ENCODE results near the gene ING4. TPM values are rescaled to one million over a fixed set of nuclear protein-coding genes. Genes with fewer than 3 reads are reported as not detected.

ING4 gene
- total RNA-seq, 1 experiment from 2014 or later, result 23.0 TPM

GRCh38 chr12:6640497-6640896 is 22.4 kb downstream of the ING4 start:
- DNase-seq (ENCODE audit: low spot score) (no peak), ATAC-seq (no peak)
- CTCF ChIA-PET, result interaction anchor here (1.3 to 3.4 kb wide), 3 partner anchors 12 to 125 kb away, joined by 3 to 15 read pairs (median 3); partner anchors contain the start of gene PTMS
- Mint-ChIP-seq H3K4me3 (no peak overlapping the region), H3K27me3 (ENCODE audit: low read depth) (peaks cover 29% of the 10 kb centered on the region), H3K27ac (no peak overlapping the region), H3K4me1 (peaks cover 19% of the 10 kb centered on the region), H3K9me3 (no peaks in the 10 kb centered on the region), H3K36me3 (no peaks in the 10 kb centered on the region)
- TF ChIP-seq SMAD3 (CRISPR knock-in tag; IDR thresholded peaks at IDR 0.05; ENCODE audit: borderline replicate concordance) (no peak), ZBTB21 (CRISPR knock-in tag; IDR thresholded peaks at IDR 0.05; ENCODE audit: borderline replicate concordance) (no peak), USF2 (CRISPR knock-in tag; IDR thresholded peaks at IDR 0.05) (no peak), ZNF425 (CRISPR knock-in tag; conservative IDR thresholded peaks at IDR 0.05) (no peak), ZNF423 (CRISPR knock-in tag; IDR thresholded peaks at IDR 0.05) (no peak), NFE2L1 (CRISPR knock-in tag; IDR thresholded peaks at IDR 0.05) (no peak), PREB (CRISPR knock-in tag; IDR thresholded peaks at IDR 0.05; ENCODE audit: borderline replicate concordance) (no peak), CTCF (IDR thresholded peaks at IDR 0.05) (no peak), ELF4 (CRISPR knock-in tag; IDR thresholded peaks at IDR 0.05; ENCODE audit: low read depth) (no peak), ZNF317 (CRISPR knock-in tag; IDR thresholded peaks at IDR 0.05; ENCODE audit: borderline replicate concordance, low read depth) (no peak), USF1 (CRISPR knock-in tag; IDR thresholded peaks at IDR 0.05) (no peak), ZNF138 (CRISPR knock-in tag; conservative IDR thresholded peaks at IDR 0.05) (no peak), E2F4 (CRISPR knock-in tag; IDR thresholded peaks at IDR 0.05; ENCODE audit: borderline replicate concordance, low read depth) (no peak), ARID4B (CRISPR knock-in tag; IDR thresholded peaks at IDR 0.05; ENCODE audit: borderline replicate concordance) (no peak), ATF2 (CRISPR knock-in tag; IDR thresholded peaks at IDR 0.05; ENCODE audit: borderline replicate concordance, low read depth) (no peak), SOX15 (CRISPR knock-in tag; IDR thresholded peaks at IDR 0.05) (no peak), ZNF532 (CRISPR knock-in tag; IDR thresholded peaks at IDR 0.05; ENCODE audit: borderline replicate concordance) (no peak)
- POLR2A ChIA-PET, result interaction anchor here (0.6 kb wide), 1 partner anchor 99 kb away, joined by 3 read pairs; no protein-coding TSS in a partner anchor
